MV-4-11 (cell line): ENCODE results near the gene ZMYND10.
A peak's percentile ranks its signal among the peaks of the same experiment; 100 is the strongest.

Experiments
- DNase-seq: peaks from one replicate; lab custom pipeline; 2025; lab: John Stamatoyannopoulos, UW

Gene ZMYND10

DNA sequence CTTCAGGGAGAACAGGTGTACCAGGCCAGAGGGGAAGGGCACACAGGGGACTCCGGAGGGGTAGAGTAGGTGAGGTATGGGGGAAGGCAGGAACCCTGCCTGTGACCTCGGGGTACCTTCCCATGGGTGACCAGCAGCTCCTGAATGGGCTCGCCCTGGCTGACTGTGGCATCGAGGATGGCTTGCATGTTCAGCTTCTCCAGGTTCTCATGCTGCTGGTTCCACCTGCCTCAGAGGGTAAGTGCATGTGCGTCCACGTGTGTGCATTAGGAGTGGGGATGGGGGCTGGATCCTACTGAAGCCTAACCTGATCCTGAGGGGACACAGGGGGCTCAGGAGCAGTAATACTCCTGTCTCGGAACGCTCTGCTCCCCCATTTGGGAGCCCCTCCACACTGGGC is 524 bp downstream of the ZMYND10 start:
- DNase-seq, result no peak

DNA sequence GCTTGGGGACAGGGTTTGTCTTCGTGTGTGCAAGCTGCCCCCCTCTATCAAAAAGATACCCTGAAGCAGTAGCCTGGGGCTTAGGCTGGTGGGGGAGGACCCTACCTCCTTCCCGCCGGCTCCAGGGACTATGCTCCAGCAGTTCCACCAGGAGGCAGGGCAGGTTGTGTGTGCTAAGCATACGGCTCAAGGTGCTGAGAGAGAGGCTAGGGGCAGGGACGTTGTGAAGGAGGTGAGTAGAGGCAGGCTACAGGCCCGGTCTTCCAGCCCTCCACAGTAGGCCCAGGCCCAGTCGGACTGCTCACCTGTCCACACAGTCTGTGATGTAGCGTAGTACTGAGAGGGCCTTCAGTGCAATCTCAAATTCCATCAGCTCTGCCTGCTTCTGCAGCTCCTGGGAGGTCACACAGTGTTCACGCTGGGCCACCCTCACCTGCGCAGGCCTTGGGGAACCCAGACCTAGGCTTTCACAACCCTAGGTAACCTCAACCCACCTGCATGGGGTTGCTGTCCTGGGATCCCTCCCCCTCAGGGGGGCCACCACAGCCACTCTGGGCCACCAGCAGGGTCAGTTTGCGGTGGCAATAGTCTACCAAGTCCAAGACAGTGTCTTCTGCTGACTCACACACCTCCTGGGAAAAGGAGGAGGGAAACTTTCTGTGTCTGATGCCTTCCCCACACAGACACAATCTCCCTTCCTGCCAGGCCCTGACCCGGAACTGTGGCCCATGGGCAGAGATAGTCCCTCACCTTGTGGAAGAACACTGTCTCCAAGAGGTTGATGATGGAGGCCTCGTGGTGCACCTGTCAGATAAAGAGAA is 2.5 kb downstream of the ZMYND10 start:
- DNase-seq, result no peak

DNA sequence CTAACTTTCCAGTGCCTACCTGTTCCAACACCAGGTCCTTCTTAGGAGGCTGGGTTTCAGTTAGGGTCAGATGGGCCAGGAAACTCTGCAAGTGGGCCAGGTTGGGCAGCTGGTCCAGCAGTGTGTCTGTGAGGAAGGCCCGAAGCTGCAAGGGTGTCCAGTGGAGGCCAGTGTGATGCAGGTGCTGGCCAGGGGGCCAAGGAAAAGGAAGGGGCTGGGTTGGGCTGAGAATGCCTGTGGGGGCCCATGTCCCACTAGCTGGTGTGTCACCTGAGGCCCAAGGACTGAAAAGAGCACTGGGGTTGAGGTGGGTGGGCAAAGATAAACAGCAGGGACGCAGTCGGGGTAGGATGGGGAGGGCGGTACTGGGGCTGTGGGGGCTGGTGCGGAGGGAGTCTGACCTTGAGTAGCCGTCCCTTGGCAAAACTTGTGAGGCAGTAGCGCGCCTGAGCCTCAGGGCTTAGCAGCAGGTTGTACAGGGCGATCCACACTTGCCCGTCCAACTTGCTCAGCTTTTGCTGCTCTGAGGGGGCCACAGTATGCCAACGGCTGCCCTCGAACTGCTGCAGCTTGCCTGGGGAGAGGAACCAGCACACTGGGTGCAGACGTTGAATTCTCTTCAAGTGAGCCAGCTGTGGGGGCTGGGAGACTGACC is 3.4 kb downstream of the ZMYND10 start:
- DNase-seq, result no peak

DNA sequence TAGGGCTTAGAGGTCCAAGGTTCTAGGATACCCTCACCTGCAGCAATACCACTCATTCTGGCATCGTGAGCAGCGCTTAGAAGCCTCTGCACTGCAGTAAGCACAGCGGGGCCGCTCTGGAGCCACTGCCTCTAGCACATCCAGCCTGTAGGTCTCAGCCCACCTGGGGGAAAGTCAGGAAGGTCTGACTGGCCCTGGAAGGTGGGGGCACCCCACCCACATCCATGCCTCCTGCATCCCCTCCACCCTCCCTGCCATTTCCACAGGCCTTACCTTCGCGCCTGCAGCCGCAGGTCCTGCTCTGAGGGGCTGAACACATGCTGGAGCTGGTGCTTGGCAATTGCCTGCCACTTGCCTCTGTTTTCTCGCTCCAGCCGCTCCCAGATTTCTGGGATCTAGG is 4.0 kb downstream of the ZMYND10 start:
- DNase-seq, result no peak

DNA sequence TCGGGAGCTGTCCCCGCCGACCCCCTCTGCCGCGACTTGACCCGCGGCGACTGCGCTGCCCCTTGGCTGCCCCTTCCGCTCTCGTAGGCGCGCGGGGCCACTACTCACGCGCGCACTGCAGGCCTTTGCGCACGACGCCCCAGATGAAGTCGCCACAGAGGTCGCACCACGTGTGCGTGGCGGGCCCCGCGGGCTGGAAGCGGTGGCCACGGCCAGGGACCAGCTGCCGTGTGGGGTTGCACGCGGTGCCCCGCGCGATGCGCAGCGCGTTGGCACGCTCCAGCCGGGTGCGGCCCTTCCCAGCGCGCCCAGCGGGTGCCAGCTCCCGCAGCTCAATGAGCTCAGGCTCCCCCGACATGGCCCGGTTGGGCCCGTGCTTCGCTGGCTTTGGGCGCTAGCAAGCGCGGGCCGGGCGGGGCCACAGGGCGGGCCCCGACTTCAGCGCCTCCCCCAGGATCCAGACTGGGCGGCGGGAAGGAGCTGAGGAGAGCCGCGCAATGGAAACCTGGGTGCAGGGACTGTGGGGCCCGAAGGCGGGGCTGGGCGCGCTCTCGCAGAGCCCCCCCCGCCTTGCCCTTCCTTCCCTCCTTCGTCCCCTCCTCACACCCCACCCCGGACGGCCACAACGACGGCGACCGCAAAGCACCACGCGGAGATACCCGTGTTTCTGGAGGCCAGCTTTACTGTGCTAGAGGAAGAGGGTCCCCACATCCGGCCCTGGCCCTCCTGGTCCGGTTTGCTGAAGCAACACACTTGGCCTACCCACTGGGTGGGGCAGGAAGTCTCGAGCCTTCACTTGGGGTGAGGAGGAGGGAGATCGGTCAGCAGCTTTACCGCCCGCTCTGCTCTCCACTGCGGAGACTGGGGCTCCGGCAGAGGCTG is 4.8 kb downstream of the ZMYND10 start, which contains the start of gene RASSF1:
RASSF1 (minus strand) TSS at position 389 of the 882 bp plus-strand sequence; CDS start at position 358, 31 bp downstream.
- DNase-seq, result peak; percentile 96

GRCh38 chr3:50340147-50340447 is 5.4 kb downstream of the ZMYND10 start:
- no peak for DNase-seq

DNA sequence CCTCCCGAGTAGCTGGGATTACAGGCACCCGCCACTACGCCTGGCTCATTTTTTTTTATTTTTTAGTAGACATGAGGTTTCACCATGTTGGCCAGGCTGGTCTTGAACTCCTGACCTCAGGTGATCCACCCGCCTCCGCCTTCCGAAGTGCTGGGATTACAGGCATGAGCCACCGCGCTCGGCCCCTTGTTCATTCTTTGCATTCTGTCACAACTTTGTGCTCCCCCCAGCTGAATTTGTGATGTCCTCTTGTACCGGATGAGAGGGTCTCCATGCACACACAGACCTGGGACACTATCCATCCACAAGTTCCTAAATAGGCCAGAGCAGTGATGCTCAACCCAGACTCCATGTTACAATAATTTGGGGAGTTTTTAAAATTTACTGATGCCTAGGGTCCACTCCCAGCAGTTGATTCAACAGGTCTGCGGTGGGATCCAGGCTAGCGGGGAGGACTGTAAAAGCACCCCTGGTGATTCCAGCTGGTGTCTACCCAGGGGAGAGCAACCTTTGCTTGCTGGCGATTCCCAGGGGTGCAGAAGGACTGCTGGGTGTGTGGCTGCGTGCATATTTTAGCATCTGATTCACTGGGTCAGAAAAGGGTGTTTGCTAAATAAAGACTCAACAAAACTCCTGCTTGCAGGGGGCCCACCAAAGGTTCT is 5.9 kb downstream of the ZMYND10 start:
- no peak for DNase-seq

DNA sequence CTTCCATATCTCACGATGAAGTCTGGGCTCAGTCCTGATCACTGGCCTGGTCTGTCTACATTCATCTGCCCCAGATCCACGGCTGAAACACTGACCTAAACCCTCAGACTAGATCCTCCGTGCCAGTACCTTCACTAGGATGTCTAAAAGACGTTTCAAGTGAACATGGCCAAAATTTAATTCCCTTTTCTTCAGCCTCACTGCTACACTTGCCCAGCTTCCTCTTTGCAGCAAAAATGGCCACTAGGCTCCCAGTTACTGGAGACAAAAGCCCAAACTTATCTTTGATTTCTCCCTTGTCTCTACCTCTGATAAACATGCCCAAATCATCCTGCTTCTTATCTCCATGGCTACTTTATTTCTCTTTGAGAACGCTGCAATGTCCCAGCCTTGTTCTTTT is 6.6 kb downstream of the ZMYND10 start:
- peak; percentile 47 for DNase-seq

DNA sequence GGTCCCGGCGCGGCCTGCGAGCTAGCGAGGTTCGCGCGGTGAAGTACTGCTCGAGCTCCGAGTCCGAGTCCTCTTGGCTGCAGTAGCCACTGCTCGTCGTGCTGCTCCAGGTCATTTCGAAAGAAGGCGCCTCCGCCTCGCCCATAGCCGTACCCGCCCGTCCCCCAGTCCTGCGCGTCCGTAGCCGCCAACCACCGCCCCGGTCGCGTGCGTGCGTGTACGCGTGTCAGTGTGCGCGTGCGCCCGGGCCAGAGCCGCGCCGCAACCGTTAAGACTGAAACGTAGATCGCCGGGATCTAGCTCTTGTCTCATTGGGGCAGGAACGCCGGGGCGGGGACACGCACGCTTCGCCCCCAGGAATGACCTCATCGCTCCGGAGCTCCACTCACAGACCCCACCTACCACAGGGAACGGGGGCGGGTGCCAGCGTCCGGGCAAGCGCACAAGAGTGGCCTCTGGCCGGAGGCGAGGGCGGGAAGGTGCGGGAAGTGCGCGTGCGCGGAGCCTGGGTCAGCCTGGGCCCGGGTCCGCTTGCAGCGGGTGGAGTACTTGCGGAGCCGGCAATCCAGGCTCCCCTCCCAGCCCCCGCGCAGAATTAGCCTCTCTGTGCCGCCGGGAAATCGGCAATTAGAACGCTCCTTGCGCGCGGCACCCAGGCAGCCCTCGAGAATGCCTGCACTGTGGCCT is 8.2 kb downstream of the ZMYND10 start:
- DNase-seq, result peak; percentile 98

- no peak for DNase-seq
Observed at GRCh38 chr3:50336452-50337174, 8.9 kb downstream of the ZMYND10 start.

DNA sequence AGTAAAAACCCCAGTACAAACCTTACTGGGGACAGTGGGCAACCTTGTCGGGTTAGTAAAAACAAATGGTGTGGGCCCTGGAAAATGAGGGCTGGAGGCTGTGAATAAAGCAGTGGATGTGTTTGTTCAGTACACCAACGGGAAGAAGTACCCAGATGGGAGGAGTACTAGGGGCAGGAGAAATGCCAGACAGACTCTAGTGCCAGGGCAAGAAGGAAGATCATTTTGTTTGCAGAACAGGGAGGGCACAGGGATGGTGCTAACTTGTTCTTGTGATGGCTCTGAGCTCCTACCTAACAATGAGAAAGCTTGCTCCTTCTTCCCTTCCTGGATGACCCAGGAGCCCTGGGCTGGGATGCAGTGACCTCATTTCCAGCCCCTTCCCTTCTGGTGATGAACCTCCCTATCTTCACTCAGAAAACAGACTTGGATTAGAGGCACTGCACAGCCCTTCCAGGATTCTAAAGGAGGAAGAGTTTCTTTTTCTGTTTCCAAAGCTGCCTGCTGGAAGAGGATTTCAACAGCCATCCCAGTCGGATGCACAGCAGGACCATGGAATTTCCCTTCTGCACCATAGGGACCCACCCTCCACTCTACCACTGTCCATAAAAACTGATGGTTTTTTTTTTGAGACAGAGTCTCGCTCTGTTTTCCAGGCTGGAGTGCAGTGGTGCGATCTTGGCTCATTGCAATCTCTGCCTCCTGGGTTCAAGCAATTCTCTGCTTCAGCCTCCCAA is 11.0 kb downstream of the ZMYND10 start:
- no peak for DNase-seq

DNA sequence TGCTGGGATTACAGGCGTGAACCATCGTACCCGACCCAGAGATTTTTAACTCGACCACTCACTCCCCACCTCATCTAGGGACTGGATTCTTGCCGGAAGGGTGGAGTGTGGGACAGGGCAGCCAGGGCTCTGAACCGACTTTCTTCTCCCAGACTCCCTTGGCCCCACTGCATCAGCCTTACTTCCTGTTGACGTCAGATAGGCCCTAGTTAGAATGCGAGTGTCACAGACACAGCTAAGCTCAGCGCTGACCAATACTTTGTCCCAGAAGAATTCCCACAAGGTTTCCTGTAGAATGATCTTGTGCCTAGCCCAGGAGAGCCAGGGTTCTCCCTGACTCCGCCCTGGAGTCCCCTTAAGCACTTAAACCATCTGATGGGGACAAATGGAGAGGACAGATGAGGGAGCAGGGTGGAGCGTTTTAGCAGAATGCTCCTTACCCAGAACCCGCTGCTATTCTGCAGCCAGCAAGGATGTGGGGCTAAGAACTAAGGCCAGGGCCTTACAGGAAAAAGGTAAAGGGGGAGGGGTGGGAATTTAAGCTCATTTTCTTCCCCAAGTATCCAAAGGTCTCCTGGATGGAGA is 11.7 kb downstream of the ZMYND10 start:
- DNase-seq, result no peak

DNA sequence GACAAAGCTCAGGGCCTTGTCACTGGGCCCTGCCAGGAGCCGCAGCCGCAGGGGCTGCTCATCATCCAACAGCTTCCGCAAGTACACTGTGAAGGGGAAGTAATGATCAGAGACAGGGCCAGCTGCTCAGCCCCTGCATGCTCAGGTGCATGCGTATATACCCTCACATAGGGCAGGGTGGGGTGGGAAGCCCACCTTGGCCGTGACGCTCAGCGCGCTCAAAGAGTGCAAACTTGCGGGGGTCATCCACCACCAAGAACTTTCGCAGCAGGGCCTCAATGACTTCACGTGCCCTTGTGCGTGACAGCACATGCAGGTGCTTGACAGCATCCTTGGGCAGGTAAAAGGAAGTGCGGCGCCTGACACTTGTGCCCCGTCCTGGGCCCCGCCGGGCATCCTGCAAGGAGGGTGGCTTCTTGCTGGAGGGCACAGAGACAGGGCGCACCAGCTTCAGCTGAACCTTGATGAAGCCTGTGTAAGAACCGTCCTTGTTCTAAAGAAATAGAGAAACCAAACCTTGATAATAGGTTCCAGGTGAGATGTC is 14.1 kb downstream of the ZMYND10 start:
- no peak for DNase-seq

DNA sequence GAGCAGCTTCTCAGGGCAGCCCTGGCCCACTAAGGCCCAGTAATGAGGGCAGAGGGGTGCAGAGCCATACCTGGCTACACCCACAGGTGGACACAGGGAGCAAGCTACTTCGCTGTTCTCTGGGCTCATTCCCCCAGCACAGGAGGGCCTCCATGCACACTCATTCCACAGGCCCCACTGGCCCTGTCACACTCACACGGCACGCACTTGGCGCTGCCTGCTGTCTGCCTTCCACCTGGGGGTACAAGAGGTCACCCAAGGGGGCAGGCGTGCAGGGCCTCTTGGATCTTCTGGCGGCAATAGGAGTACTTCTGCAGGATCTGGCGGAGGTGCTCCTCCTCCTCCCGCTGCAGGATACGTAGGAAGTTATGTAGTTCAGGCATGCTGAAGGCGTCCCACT is 15.2 kb downstream of the ZMYND10 start:
- no peak for DNase-seq

DNA sequence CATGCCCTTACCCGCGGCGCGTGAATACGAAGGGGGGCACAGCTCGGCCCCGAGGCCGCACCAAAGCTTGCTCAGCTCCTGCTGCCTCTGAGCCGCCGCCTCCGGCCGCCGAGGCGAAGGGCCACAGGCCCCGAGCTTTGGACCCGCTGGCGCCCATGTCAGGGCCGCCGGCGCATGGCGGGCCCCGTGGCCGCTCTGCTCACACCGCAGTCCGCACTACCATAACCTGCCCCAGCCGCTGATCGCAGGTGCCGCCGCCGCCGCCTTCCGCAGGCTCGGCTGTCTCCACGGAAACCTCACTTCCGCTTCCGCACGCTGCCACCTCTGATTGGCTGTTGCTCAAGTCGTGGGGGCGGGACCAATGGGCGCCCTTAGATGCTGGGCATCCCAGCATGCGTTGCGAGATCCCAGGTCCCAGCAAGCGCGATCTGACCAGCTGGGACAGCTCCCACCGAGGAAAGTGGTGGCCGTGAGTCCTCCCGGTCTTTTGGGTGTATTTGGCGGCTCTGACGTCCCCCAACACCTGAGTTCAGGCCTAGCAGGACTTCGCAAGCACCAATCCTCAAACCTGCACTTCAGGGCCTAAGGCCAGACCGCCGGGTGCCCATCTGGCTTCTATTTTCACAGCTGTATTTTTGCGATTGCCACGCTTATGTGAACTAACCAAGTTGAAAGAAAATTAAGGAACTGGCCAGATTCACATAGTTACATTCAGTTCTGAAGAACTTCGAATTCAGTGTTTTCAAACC is 17.4 kb downstream of the ZMYND10 start, which contains the start of gene TUSC2:
TUSC2 (minus strand) TSS at position 281 of the 749 bp plus-strand sequence; CDS start at position 157, 124 bp downstream.
- peak; percentile 95 for DNase-seq

DNA sequence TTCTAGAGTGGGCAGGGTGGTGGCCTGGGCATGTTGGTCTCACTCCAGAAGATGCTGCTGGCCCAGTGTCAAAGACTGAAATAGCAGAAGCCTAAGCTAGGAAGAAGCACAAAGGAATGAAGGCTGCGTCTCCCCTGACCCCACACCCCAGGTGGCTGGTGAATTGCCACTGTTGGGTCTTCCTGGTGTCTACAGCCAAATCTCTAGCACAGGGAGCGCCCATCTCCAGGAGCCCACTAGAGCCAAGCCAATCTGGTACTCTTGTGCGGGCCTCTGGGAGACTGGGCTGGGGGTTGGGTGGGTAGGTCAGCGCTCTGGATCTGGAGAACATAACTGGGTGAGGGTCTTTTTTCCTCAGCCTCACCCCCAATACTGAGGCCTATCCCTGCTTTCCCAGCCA is 18.4 kb downstream of the ZMYND10 start:
- DNase-seq, result no peak

DNA sequence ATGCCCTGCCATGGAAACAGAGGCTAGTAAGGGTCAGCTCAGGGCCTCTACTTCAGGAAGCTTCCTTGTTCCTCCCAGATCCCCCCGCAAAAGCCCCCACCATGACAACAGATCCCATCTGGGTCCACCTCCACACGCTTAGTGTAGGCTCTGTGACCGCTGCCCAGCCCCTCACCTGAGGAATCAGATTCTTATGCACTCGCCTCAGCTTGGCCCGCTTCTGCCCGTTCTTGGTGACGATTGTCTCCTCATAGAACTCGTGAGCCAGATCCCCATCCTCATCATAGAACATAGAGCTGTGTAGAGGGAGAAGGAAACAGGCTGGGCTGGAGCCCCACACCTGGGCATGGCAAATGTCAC is 19.4 kb downstream of the ZMYND10 start:
- DNase-seq, result no peak

DNA sequence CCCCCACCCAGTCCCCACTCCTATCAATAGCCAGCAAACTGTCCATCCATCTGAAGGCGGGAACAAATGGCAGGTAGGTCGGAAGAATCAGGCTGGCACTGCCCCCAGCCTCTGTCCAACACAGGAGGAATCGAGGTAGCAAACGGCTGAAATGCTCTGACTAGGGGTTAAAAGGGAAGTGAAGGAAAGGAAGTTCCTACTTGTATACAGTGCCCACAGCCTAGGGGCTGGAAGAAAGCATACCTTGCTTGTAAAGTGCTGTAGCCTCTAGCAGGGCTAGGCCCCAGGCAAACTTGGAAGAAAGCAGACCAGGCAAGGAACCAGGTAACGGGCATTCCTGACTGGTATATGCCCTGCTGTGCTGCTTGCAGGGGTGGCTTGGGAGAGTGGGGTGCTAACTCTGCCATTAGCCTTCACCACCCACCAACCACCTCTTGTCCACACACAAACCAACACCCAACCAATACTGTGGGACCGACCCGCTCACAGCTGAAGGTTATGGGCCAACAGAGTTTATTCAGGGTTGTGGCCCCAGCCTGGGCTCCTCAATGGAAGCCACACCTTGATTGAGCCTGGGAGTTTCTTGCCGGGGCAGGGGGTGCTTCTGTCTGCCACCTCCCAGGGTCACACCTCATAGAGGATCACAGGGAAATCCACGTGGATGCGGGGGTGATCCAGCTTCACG is 19.9 kb downstream of the ZMYND10 start:
- no peak for DNase-seq
